Measurements from ENCODE around the gene RMND1.

RMND1 gene

GRCh38 chr6:151422981-151423380 lies 28.9 kb downstream of the RMND1 start:
- TF ChIP-seq CTCF (IDR thresholded peaks at IDR 0.05; ENCODE audit: control insufficient read depth, extremely low read depth, insufficient read depth) = no peak
- H3K4me3 ChIP-seq (ENCODE audit: low read depth, low read length) = no peak overlapping the region
- DNase-seq (ENCODE audit: low read depth) = no peak

GRCh38 chr6:151417477-151417876 lies 34.4 kb downstream of the RMND1 start:
- no peak for TF ChIP-seq CTCF (IDR thresholded peaks at IDR 0.05; ENCODE audit: control insufficient read depth, extremely low read depth, insufficient read depth)
- no peak overlapping the region for H3K4me3 ChIP-seq (ENCODE audit: low read depth, low read length)
- no peak for DNase-seq (ENCODE audit: low read depth)

- TF ChIP-seq CTCF (IDR thresholded peaks at IDR 0.05; ENCODE audit: control insufficient read depth, extremely low read depth, insufficient read depth) = no peak
- no peak for DNase-seq (ENCODE audit: low read depth)
- no peak overlapping the region for H3K4me3 ChIP-seq (ENCODE audit: low read depth, low read length)
Observed at GRCh38 chr6:151414641-151415260, 37.2 kb downstream of the RMND1 start.

GRCh38 chr6:151413372-151414145 lies 38.4 kb downstream of the RMND1 start:
- no peak for TF ChIP-seq CTCF (IDR thresholded peaks at IDR 0.05; ENCODE audit: control insufficient read depth, extremely low read depth, insufficient read depth)
- DNase-seq (ENCODE audit: low read depth) = no peak
- H3K4me3 ChIP-seq (ENCODE audit: low read depth, low read length) = no peak overlapping the region

GRCh38 chr6:151412909-151413308 lies 39.0 kb downstream of the RMND1 start:
- TF ChIP-seq CTCF (IDR thresholded peaks at IDR 0.05; ENCODE audit: control insufficient read depth, extremely low read depth, insufficient read depth) = no peak
- no peak for DNase-seq (ENCODE audit: low read depth)
- no peak overlapping the region for H3K4me3 ChIP-seq (ENCODE audit: low read depth, low read length)

GRCh38 chr6:151409679-151410078 lies 42.2 kb downstream of the RMND1 start:
- no peak for DNase-seq (ENCODE audit: low read depth)
- H3K4me3 ChIP-seq (ENCODE audit: low read depth, low read length) = no peak overlapping the region
- TF ChIP-seq CTCF (IDR thresholded peaks at IDR 0.05; ENCODE audit: control insufficient read depth, extremely low read depth, insufficient read depth) = no peak
